NT2/D1 (cell line): Measurements from ENCODE around the gene SH3BP5.
A peak's percentile ranks its signal among the peaks of the same experiment; 100 is the strongest.

Experiments used
- DNase-seq: peaks from one replicate; pipeline ENCODE4 v3.0.0-alpha.2; 2011; ENCODE audit warnings: low read depth, low spot score
- H3K27me3 ChIP-seq: 2 replicates; pipeline ENCODE4 v1.6.0; 2011; ENCODE audit warnings: mild to moderate bottlenecking; ENCODE audit not compliant: insufficient read length, insufficient read depth
- H3K36me3 ChIP-seq: 2 replicates; pipeline ENCODE4 v1.6.1; 2011; ENCODE audit warnings: mild to moderate bottlenecking, low read length, mixed read lengths; ENCODE audit not compliant: insufficient read depth, insufficient read length
- H3K4me1 ChIP-seq: 2 replicates; pipeline ENCODE4 v1.5.1; 2011; ENCODE audit not compliant: insufficient read depth, insufficient read length
- H3K4me3 ChIP-seq: 2 replicates; pipeline ENCODE4 v1.5.1; 2011; ENCODE audit warnings: low read depth; ENCODE audit not compliant: insufficient read length
- H3K9ac ChIP-seq: 2 replicates; pipeline ENCODE4 v1.6.0; 2011; ENCODE audit warnings: low read depth; ENCODE audit not compliant: insufficient read length
- H3K9me3 ChIP-seq: 2 replicates; pipeline ENCODE4 v1.5.1; 2011; ENCODE audit warnings: mild to moderate bottlenecking, low read length; ENCODE audit not compliant: insufficient read depth
- SUZ12 ChIP-seq: IDR thresholded peaks from 2 replicates; pipeline ENCODE4 v1.6.1; 2011; ENCODE audit not compliant: insufficient read length, insufficient read depth; ENCODE audit errors: extremely low read depth
- YY1 ChIP-seq: IDR thresholded peaks from 2 replicates; pipeline ENCODE4 v1.6.1; 2011; ENCODE audit not compliant: insufficient read length, insufficient read depth
- ZNF274 ChIP-seq: IDR thresholded peaks from 2 replicates; pipeline ENCODE4 v1.6.1; 2011; ENCODE audit warnings: mild to moderate bottlenecking, low read depth, low read length

Gene SH3BP5

GRCh38 chr3:15330031-15330596, 2.3 kb downstream of the SH3BP5 start:
- H3K4me1 ChIP-seq = peaks cover 6% of the 10 kb centered on the region

GRCh38 chr3:15329046-15330005, 3.1 kb downstream of the SH3BP5 start:
- peaks cover 29% of the 10 kb centered on the region for H3K27me3 ChIP-seq
- H3K4me3 ChIP-seq = no peak overlapping the region
- peaks cover 7% of the 10 kb centered on the region for H3K4me1 ChIP-seq
- DNase-seq = no peak
- H3K36me3 ChIP-seq = peaks cover 34% of the 10 kb centered on the region
- H3K9ac ChIP-seq = no peak overlapping the region
- no peak for TF ChIP-seq ZNF274
- TF ChIP-seq SUZ12 = no peak
- TF ChIP-seq YY1 = no peak
- no peaks in the 10 kb centered on the region for H3K9me3 ChIP-seq

More at GRCh38 chr3:15330031-15330596, 2.3 kb downstream of the SH3BP5 start:
- peaks cover 34% of the 10 kb centered on the region for H3K36me3 ChIP-seq
- no peak for DNase-seq
- no peak overlapping the region for H3K9ac ChIP-seq
- peaks cover 29% of the 10 kb centered on the region for H3K27me3 ChIP-seq
- no peak overlapping the region for H3K4me3 ChIP-seq
- no peaks in the 10 kb centered on the region for H3K9me3 ChIP-seq
- TF ChIP-seq YY1 = no peak
- TF ChIP-seq SUZ12 = no peak
- TF ChIP-seq ZNF274 = no peak

GRCh38 chr3:15327941-15328340, 4.4 kb downstream of the SH3BP5 start:
- TF ChIP-seq ZNF274 (no peak), YY1 (no peak), SUZ12 (no peak)
- H3K9me3 ChIP-seq = no peaks in the 10 kb centered on the region
- DNase-seq = no peak
- peaks cover 34% of the 10 kb centered on the region for H3K36me3 ChIP-seq
- H3K9ac ChIP-seq = no peak overlapping the region
- H3K4me3 ChIP-seq = no peak overlapping the region
- H3K27me3 ChIP-seq = peaks cover 20% of the 10 kb centered on the region
- peaks cover 9% of the 10 kb centered on the region for H3K4me1 ChIP-seq

GRCh38 chr3:15326673-15327072, 5.7 kb downstream of the SH3BP5 start:
- no peak for TF ChIP-seq SUZ12
- no peak for TF ChIP-seq YY1
- no peak for TF ChIP-seq ZNF274
- Histone ChIP-seq H3K9me3 (no peaks in the 10 kb centered on the region), H3K9ac (no peak overlapping the region), H3K27me3 (peaks cover 11% of the 10 kb centered on the region), H3K4me3 (no peak overlapping the region), H3K36me3 (peaks cover 34% of the 10 kb centered on the region), H3K4me1 (peaks cover 6% of the 10 kb centered on the region)
- DNase-seq = no peak

- DNase-seq = no peak
- no peak for TF ChIP-seq ZNF274
- no peak for TF ChIP-seq SUZ12
- Histone ChIP-seq H3K36me3 (peaks cover 34% of the 10 kb centered on the region), H3K9me3 (no peaks in the 10 kb centered on the region), H3K4me1 (peaks cover 6% of the 10 kb centered on the region), H3K9ac (no peak overlapping the region), H3K4me3 (no peak overlapping the region), H3K27me3 (peaks cover 4% of the 10 kb centered on the region)
Measured at GRCh38 chr3:15326037-15326436, 6.3 kb downstream of the SH3BP5 start.

GRCh38 chr3:15325228-15325627, 7.2 kb downstream of the SH3BP5 start:
- Histone ChIP-seq H3K4me3 (no peak overlapping the region), H3K36me3 (peaks cover 33% of the 10 kb centered on the region), H3K9me3 (no peaks in the 10 kb centered on the region), H3K27me3 (no peaks in the 10 kb centered on the region), H3K4me1 (peaks cover 6% of the 10 kb centered on the region), H3K9ac (peak overlapping the region; percentile 27)
- peak; percentile 71 for DNase-seq
- TF ChIP-seq YY1 (no peak), SUZ12 (no peak), ZNF274 (no peak)

- Histone ChIP-seq H3K9ac (no peak overlapping the region), H3K27me3 (no peaks in the 10 kb centered on the region), H3K4me3 (no peak overlapping the region), H3K9me3 (no peaks in the 10 kb centered on the region), H3K36me3 (peaks cover 24% of the 10 kb centered on the region), H3K4me1 (peaks cover 6% of the 10 kb centered on the region)
- no peak for DNase-seq
- no peak for TF ChIP-seq YY1
- TF ChIP-seq SUZ12 = no peak
- no peak for TF ChIP-seq ZNF274
Measured at GRCh38 chr3:15324379-15324808, 8.0 kb downstream of the SH3BP5 start.
